MCF 10A (cell line): ENCODE results near the gene MLXIP. TPM values are rescaled to one million over a fixed set of nuclear protein-coding genes. Genes with fewer than 3 reads are reported as not detected.

Experiments used
- BruUV-seq: library from RNA; stranded (reverse); fragments of 400-500 nt; replicated peaks from 2 replicates; lab custom pipeline; 2021; lab: Mats Ljungman, UMichigan
- CTCF ChIA-PET: fragments of 300-600 bp; sonication (Branson Sonifier 250); formaldehyde crosslinking; extraction: SDS; loops from one replicate; lab custom pipeline; 2021; ENCODE audit warnings: antibody characterized with exemption, inconsistent platforms; lab: Yijun Ruan, JAX
- POLR2A ChIA-PET: fragments of 300-600, 350-650 bp; sonication (Branson Sonifier 250); formaldehyde crosslinking; extraction: SDS; loops from one replicate; lab custom pipeline; 2020; ENCODE audit warnings: antibody characterized with exemption, inconsistent platforms; lab: Yijun Ruan, JAX
- DNase-seq: peaks from one replicate; pipeline ENCODE4 v3.0.0-alpha.2; 2018; ENCODE audit not compliant: unreplicated experiment
- H3K27ac Mint-ChIP-seq: one replicate; pipeline ENCODE4 v1.8.0; 2022; ENCODE audit warnings: mild to moderate bottlenecking, low read depth, mixed read lengths; ENCODE audit not compliant: unreplicated experiment
- H3K27me3 Mint-ChIP-seq: one replicate; pipeline ENCODE4 v1.8.0; 2022; ENCODE audit warnings: mixed read lengths; ENCODE audit not compliant: insufficient read depth, unreplicated experiment
- H3K36me3 Mint-ChIP-seq: one replicate; pipeline ENCODE4 v1.8.0; 2022; ENCODE audit warnings: mild to moderate bottlenecking, moderate library complexity, mixed read lengths; ENCODE audit not compliant: insufficient read depth, unreplicated experiment
- H3K4me1 Mint-ChIP-seq: one replicate; pipeline ENCODE4 v1.8.0; 2022; ENCODE audit warnings: mixed read lengths; ENCODE audit not compliant: insufficient read depth, unreplicated experiment
- H3K4me3 Mint-ChIP-seq: one replicate; pipeline ENCODE4 v1.8.0; 2022; ENCODE audit warnings: mild to moderate bottlenecking, moderate library complexity, mixed read lengths; ENCODE audit not compliant: unreplicated experiment
- H3K9me3 Mint-ChIP-seq: one replicate; pipeline ENCODE4 v1.8.0; 2022; ENCODE audit warnings: mixed read lengths; ENCODE audit not compliant: unreplicated experiment
- CTCF ChIP-seq: fragments of 200-600 bp; IDR thresholded peaks from one replicate; pipeline ENCODE4 v1.8.0; 2022; ENCODE audit warnings: antibody characterized with exemption, mild to moderate bottlenecking; ENCODE audit not compliant: unreplicated experiment
- intact Hi-C: fragments of 100-400 bp; cut with micrococcal nuclease; formaldehyde crosslinking; loops from 2 replicates; pipeline ENCODE4 v1.14.1; 2022
- total RNA-seq: library from RNA; stranded (reverse); gene quantifications from 2 replicates; pipeline ENCODE4 v1.2.3, GENCODE V29; 2022

The MLXIP gene
- total RNA-seq, 1 experiment from 2014 or later, result 35.6 TPM

- no TSS peak for BruUV-seq
- DNase-seq, result no peak
- POLR2A ChIA-PET, result interaction anchor here (0.7 to 5.8 kb wide), 6 partner anchors 11 to 1620 kb away, joined by 3 to 59 read pairs (median 3); partner anchors contain the start of gene MLXIP
- H3K4me3 Mint-ChIP-seq, result no peak overlapping the region
- H3K27ac Mint-ChIP-seq, result peak overlapping the region; percentile 75
- H3K36me3 Mint-ChIP-seq, result peaks cover 28% of the 10 kb centered on the region
- no peaks in the 10 kb centered on the region for H3K9me3 Mint-ChIP-seq
- intact Hi-C loops, result no loop called here
- TF ChIP-seq CTCF, result no peak
- H3K4me1 Mint-ChIP-seq, result peaks cover 7% of the 10 kb centered on the region
- CTCF ChIA-PET, result interaction anchor here (1.5 to 1.6 kb wide), 2 partner anchors 32 to 37 kb away, joined by 3 to 6 read pairs; no protein-coding TSS in a partner anchor
- no peaks in the 10 kb centered on the region for H3K27me3 Mint-ChIP-seq
These were observed 12.4 kb downstream of the MLXIP start for GRCh38 chr12:122090759-122091515.

- Mint-ChIP-seq H3K27me3 (no peaks in the 10 kb centered on the region), H3K4me3 (no peak overlapping the region), H3K27ac (no peak overlapping the region), H3K9me3 (no peaks in the 10 kb centered on the region), H3K4me1 (peaks cover 22% of the 10 kb centered on the region), H3K36me3 (peaks cover 14% of the 10 kb centered on the region)
- POLR2A ChIA-PET, result interaction anchor here (5.8 kb wide), 1 partner anchor 13 kb away, joined by 59 read pairs; the partner anchor contains the start of gene MLXIP
- no TSS peak for BruUV-seq
- CTCF ChIA-PET, result interaction anchor here (1.1 to 1.5 kb wide), 3 partner anchors 13 to 30 kb away, joined by 4 to 5 read pairs (median 4); no protein-coding TSS in a partner anchor
- TF ChIP-seq CTCF, result no peak
- intact Hi-C loops, result no loop called here
- DNase-seq, result no peak
These were observed 14.7 kb downstream of the MLXIP start for GRCh38 chr12:122093098-122093883.

- intact Hi-C loops, result no loop called here
These were observed 15.7 kb downstream of the MLXIP start for GRCh38 chr12:122094137-122094734.

More at GRCh38 chr12:122094137-122094734, 15.7 kb downstream of the MLXIP start:
- Mint-ChIP-seq H3K36me3 (peaks cover 6% of the 10 kb centered on the region), H3K27me3 (no peaks in the 10 kb centered on the region), H3K4me1 (peaks cover 28% of the 10 kb centered on the region), H3K9me3 (no peaks in the 10 kb centered on the region), H3K27ac (no peak overlapping the region), H3K4me3 (no peak overlapping the region)
- no peak for TF ChIP-seq CTCF
- DNase-seq, result no peak
- POLR2A ChIA-PET, result no interaction called here
- no TSS peak for BruUV-seq
- CTCF ChIA-PET, result no interaction called here
